GM12874 (cell line): ENCODE measurements around the gene RANBP3L.
A peak's percentile ranks its signal among the peaks of the same experiment; 100 is the strongest.

Experiments
- CTCF ChIP-seq: IDR thresholded peaks from 2 replicates; pipeline ENCODE4 v1.5.1; 2011; ENCODE audit warnings: low read depth, mild to moderate bottlenecking, control low read depth, low read length, moderate library complexity; ENCODE audit not compliant: insufficient read depth

Gene RANBP3L

GRCh38 chr5:36323926-36324781 is 22.5 kb upstream of the RANBP3L start:
- no peak for TF ChIP-seq CTCF

GRCh38 chr5:36312953-36313672 is 11.4 kb upstream of the RANBP3L start:
- no peak for TF ChIP-seq CTCF

- no peak for TF ChIP-seq CTCF
These were observed 10.3 kb upstream of the RANBP3L start for GRCh38 chr5:36311956-36312355.

- no peak for TF ChIP-seq CTCF
These were observed 8.4 kb upstream of the RANBP3L start for GRCh38 chr5:36310138-36310537.

- TF ChIP-seq CTCF = peak; percentile 59
These were observed 4.0 kb upstream of the RANBP3L start for GRCh38 chr5:36305571-36306326.

GRCh38 chr5:36304095-36304805 is 2.5 kb upstream of the RANBP3L start:
- TF ChIP-seq CTCF = no peak
